ENCODE data around the gene SLC4A4.

SLC4A4 gene

GRCh38 chr4:71608678-71609071 lies 269.9 kb downstream of the SLC4A4 start:
- no peak for DNase-seq

DNA sequence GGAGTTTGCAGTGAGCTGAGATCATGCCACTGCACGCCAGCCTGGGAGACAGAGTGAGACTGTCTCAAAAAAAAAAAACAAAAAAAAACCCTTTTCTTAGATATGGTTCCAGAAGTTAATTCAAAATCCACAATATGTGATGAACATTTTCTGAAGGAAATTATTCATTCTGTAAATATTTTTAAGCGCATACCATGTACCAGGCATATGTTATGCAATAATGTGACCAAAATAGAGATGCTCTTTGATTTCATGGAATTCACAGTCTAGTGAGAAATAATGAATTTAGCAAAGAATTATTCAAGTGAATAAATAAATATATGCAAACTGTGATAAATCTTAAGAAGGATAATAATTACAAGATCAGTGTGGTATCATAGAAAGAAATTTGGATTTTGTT lies 270.3 kb downstream of the SLC4A4 start:
- no peak for DNase-seq

GRCh38 chr4:71609651-71610050 lies 270.8 kb downstream of the SLC4A4 start:
- DNase-seq, result no peak

DNA sequence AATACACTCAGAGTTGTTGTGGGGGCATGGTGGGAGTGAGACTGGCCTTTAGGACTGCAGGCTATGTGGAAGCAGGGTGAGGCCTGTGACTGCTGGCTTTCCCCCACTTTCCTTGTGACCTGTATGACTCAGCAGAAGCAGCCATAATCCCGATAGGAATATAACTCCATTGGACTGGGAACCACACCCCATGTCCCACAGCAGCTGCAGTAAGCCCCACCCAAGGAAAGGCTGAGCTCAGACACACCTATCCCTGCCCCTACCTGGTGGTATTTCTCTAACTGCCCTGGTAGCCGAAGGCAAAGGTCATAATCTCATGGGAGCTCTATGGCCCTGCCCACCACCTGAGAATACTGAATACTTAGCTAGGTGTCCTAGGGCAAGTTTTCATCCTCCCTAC lies 275.8 kb downstream of the SLC4A4 start:
- DNase-seq, result no peak

DNA sequence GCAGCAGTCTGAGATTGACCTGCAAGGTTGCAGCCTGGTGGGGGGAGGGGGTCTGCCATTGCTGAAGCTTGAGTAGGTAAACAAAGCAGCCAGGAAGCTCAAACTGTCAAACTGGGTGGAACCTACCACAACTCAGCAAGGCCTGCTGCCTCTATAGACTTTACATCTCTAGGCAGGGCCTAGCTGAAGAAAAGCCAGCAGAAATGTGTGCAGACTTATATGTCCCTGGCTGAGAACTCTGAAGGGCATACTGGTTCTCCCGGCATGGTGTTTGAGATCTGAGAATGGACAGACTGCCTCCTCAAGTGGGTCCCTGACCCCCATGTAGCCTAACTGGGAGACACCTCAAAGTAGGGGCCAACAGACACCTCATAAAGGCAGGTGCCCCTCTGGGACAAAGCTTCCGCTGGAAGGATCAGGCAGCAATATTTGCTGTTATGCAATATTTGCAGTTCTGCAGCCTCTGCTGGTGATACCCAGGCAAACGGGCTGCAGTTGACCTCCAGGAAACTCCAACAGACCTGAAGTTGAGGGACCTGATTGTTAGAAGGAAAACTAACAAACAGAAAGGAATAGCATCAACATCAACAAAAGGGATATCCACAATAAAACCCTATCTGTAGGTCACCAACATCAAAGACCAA lies 277.5 kb downstream of the SLC4A4 start:
- no peak for DNase-seq
